ENCODE measurements around the gene ATP6V0B. TPM values are rescaled to one million over a fixed set of nuclear protein-coding genes. Genes with fewer than 3 reads are reported as not detected.

The ATP6V0B gene
- total and polyA plus RNA-seq, 2 of the 4 experiments (the other 2 are of a cell fraction) = 72.1 to 169 TPM

GRCh38 chr1:43969746-43970466 is 4.9 kb upstream of the ATP6V0B start, which contains the start of gene DPH2 (continued):
- TF ChIP-seq USF2 (IDR thresholded peaks at IDR 0.05; ENCODE audit: low read depth, low read length) = peak; percentile 79

- CTCF ChIA-PET = interaction anchor here (1.0 to 1.4 kb wide), 2 partner anchors 25 to 207 kb away, joined by 3 to 4 read pairs; no protein-coding TSS in a partner anchor
- dilution Hi-C loops (cut with HindIII; ENCODE audit: low sequenced_read_pairs, unreplicated experiment) = no loop called here
- TF ChIP-seq POLR2A (IDR thresholded peaks at IDR 0.05; ENCODE audit: low read depth, low read length) (no peak), MAFK (IDR thresholded peaks at IDR 0.05; ENCODE audit: low read depth, low read length) (no peak), RAD21 (IDR thresholded peaks at IDR 0.05; ENCODE audit: low read length) (no peak), BHLHE40 (IDR thresholded peaks at IDR 0.05; ENCODE audit: low read depth, low read length) (no peak), CTCF (conservative IDR thresholded peaks at IDR 0.05; ENCODE audit: low read depth, low read length) (no peak), RCOR1 (IDR thresholded peaks at IDR 0.05; ENCODE audit: insufficient replicate concordance, low read length) (no peak), SMC3 (IDR thresholded peaks at IDR 0.05; ENCODE audit: low read depth, low read length) (no peak), MXI1 (IDR thresholded peaks at IDR 0.05; ENCODE audit: borderline replicate concordance, low read depth, low read length) (no peak), NFE2L2 (IDR thresholded peaks at IDR 0.05; ENCODE audit: low read depth, low read length) (no peak), FOS (IDR thresholded peaks at IDR 0.05; ENCODE audit: low read depth, low read length) (no peak)
- TF ChIP-seq, protein P1, sequence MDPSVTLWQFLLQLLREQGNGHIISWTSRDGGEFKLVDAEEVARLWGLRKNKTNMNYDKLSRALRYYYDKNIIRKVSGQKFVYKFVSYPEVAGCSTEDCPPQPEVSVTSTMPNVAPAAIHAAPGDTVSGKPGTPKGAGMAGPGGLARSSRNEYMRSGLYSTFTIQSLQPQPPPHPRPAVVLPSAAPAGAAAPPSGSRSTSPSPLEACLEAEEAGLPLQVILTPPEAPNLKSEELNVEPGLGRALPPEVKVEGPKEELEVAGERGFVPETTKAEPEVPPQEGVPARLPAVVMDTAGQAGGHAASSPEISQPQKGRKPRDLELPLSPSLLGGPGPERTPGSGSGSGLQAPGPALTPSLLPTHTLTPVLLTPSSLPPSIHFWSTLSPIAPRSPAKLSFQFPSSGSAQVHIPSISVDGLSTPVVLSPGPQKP (IDR thresholded peaks at IDR 0.05; ENCODE audit: borderline replicate concordance, low read depth, low read length) = no peak
These were observed 4.3 kb upstream of the ATP6V0B start for GRCh38 chr1:43970502-43970901.

More at GRCh38 chr1:43970502-43970901, 4.3 kb upstream of the ATP6V0B start:
- peak overlapping the region; percentile 36; the same call in 1 of the 2 replicates for H2AK5ac ChIP-seq (ENCODE audit: low read depth, low read length)
- H3K4me1 ChIP-seq (ENCODE audit: control insufficient read depth, insufficient read depth, low read length) = 0 out of 2 replicates have a peak, but pooled peaks cover 2% of the 10 kb centered on the region
- H4K20me1 ChIP-seq (ENCODE audit: insufficient read depth, low read length) = peaks cover 2% of the 10 kb centered on the region
- peaks cover 11% of the 10 kb centered on the region for H3K36me3 ChIP-seq (ENCODE audit: control insufficient read depth, insufficient read depth, low read length)
- no peak for DNase-seq
- POLR2A ChIA-PET (ENCODE audit: unreplicated experiment) = no interaction called here
- H3K9ac ChIP-seq (ENCODE audit: low read depth, low read length) = peak overlapping the region; percentile 66
- no peak overlapping the region for H2BK5ac ChIP-seq (ENCODE audit: low read depth, low read length, poor library complexity, severe bottlenecking)
- no peak overlapping the region for H2BK15ac ChIP-seq (ENCODE audit: low read depth, low read length)
- peaks cover 12 to 24% of the 10 kb centered on the region in 2 experiments; a peak in 3 of 4 replicates for H3K79me1 ChIP-seq (ENCODE audit: low read depth in 1 of 2, low read length in 2 of 2)
- H2AFZ ChIP-seq (replicated peaks; ENCODE audit: low read length, poor library complexity) = peak overlapping the region; percentile 94
- H3K9me3 ChIP-seq (ENCODE audit: control insufficient read depth, insufficient read depth, low read length) = no peaks in the 10 kb centered on the region
- WGBS, 2 experiments (ENCODE audit: extremely low coverage in 2 of 2, insufficient read length in 1 of 2) = no CpG with 5 or more reads among the region's 5 CpGs
- in situ Hi-C loops (cut with MboI; ENCODE audit: low sequenced_read_pairs) = loop anchor here (25.0 kb wide), 1 partner anchor 433 kb away; the partner anchor contains the start of gene PTPRF
- 0 out of 2 replicates have a peak overlapping the region, but pooled peaks have one; percentile 72 for H3K4ac ChIP-seq (ENCODE audit: low read depth, low read length)
- H2BK120ac ChIP-seq (ENCODE audit: low read depth, low read length) = no peak overlapping the region
- peak overlapping the region; percentile 15 to 85; a peak in 1 of 4 replicates for H4K8ac ChIP-seq (ENCODE audit: low read depth in 2 of 2, low read length in 2 of 2)
- H2AK9ac ChIP-seq (replicated peaks; ENCODE audit: low read depth, low read length, poor library complexity) = peak overlapping the region; percentile 88
- no peaks in the 10 kb centered on the region for H3K27me3 ChIP-seq (ENCODE audit: control insufficient read depth, insufficient read depth, low read length)
- ATAC-seq (ENCODE audit: low read depth) = no peak
- peak overlapping the region; percentile 63; the same call in 1 of the 2 replicates for H4K91ac ChIP-seq (ENCODE audit: insufficient read depth, low read depth, low read length)
- H3K14ac ChIP-seq (replicated peaks; ENCODE audit: low read depth, low read length) = no peak overlapping the region
- no peak overlapping the region for H2BK20ac ChIP-seq (ENCODE audit: low read depth, low read length)
- peaks cover 13% of the 10 kb centered on the region for H3K9me1 ChIP-seq (ENCODE audit: insufficient read depth, low read length)
- H3K56ac ChIP-seq (ENCODE audit: extremely low read depth, insufficient read depth, low read length) = no peak overlapping the region
- peak overlapping the region; percentile 81 for H3K4me2 ChIP-seq (ENCODE audit: low read depth, low read length)
- H3K27ac ChIP-seq (ENCODE audit: insufficient read depth, low read length) = no peak overlapping the region; the same call in 1 of the 2 replicates
- H3K4me3 ChIP-seq (ENCODE audit: insufficient read depth, low read depth, low read length) = peak overlapping the region; percentile 88
- no peak overlapping the region; the same call in 1 of the 2 replicates for H4K5ac ChIP-seq (ENCODE audit: low read depth, low read length)
- intact Hi-C loops (cut with micrococcal nuclease) = loop anchor here (1.0 kb wide), 1 partner anchor 259 kb away; no protein-coding TSS in a partner anchor
- BruUV-seq (replicated peaks) = no TSS peak
- H3K23ac ChIP-seq (ENCODE audit: low read depth, low read length) = 0 out of 2 replicates have a peak overlapping the region, but pooled peaks have one; percentile 13
- H3K18ac ChIP-seq (ENCODE audit: low read depth, low read length) = no peak overlapping the region

All from IMR-90 (cell line).